Activated CD4-positive, alpha-beta T cell treated with anti-CD3 and anti-CD28 coated beads, Interleukin-2, amount 50 U/mL, for 24 hours (primary cell): ENCODE measurements around the gene GABRR3.

Experiments used
- DNase-seq, 2 donors: peaks; one replicate each; pipeline ENCODE4 v3.0.0-alpha.2; 2020; ENCODE audit warnings: low read depth in 1 of 2, low spot score in 1 of 2

The GABRR3 gene

GRCh38 chr3:98035208-98035607, at the start of gene GABRR3:
GABRR3 (minus strand) TSS chr3:98035315; CDS start chr3:98034987, 328 bp downstream.
- DNase-seq, result no peak

- DNase-seq, result no peak
Observed at GRCh38 chr3:98073486-98073885, 38.4 kb upstream of the GABRR3 start.

- DNase-seq, result no peak
Observed at GRCh38 chr3:98070840-98071239, 35.7 kb upstream of the GABRR3 start.

- no peak for DNase-seq
Observed at GRCh38 chr3:98068824-98069223, 33.7 kb upstream of the GABRR3 start.

GRCh38 chr3:98058244-98058960, 23.3 kb upstream of the GABRR3 start:
- DNase-seq, result no peak

GRCh38 chr3:98057631-98058030, 22.5 kb upstream of the GABRR3 start:
- no peak for DNase-seq

GRCh38 chr3:98056035-98056434, 20.9 kb upstream of the GABRR3 start:
- no peak for DNase-seq

- DNase-seq, result no peak
Observed at GRCh38 chr3:98049271-98049670, 14.2 kb upstream of the GABRR3 start.

- no peak for DNase-seq
Observed at GRCh38 chr3:98048586-98048985, 13.5 kb upstream of the GABRR3 start.

- DNase-seq, result no peak
Observed at GRCh38 chr3:98041350-98041749, 6.2 kb upstream of the GABRR3 start.

GRCh38 chr3:98039322-98040024, 4.4 kb upstream of the GABRR3 start:
- peak; percentile 51 to 62 for DNase-seq

GRCh38 chr3:98038876-98039275, 3.8 kb upstream of the GABRR3 start:
- no peak for DNase-seq

GRCh38 chr3:98038286-98038685, 3.2 kb upstream of the GABRR3 start:
- DNase-seq, result no peak

GRCh38 chr3:98034486-98034885, 629 bp downstream of the GABRR3 start:
- DNase-seq, result no peak

- no peak for DNase-seq
Observed at GRCh38 chr3:98034036-98034435, 1.1 kb downstream of the GABRR3 start.

GRCh38 chr3:98032904-98033303, 2.2 kb downstream of the GABRR3 start:
- DNase-seq, result no peak

GRCh38 chr3:98032265-98032664, 2.9 kb downstream of the GABRR3 start:
- DNase-seq, result no peak

GRCh38 chr3:98029083-98029482, 6.0 kb downstream of the GABRR3 start:
- no peak for DNase-seq

GRCh38 chr3:98027085-98027446, 8.0 kb downstream of the GABRR3 start:
- no peak for DNase-seq

- DNase-seq, result no peak
Observed at GRCh38 chr3:98026425-98027084, 8.6 kb downstream of the GABRR3 start.

GRCh38 chr3:98025392-98025945, 9.6 kb downstream of the GABRR3 start:
- no peak for DNase-seq
